Measurements from ENCODE around the gene FBXO41.

FBXO41 gene

GRCh38 chr2:73208258-73208657 is 76.0 kb downstream of the FBXO41 start:
- no peak for DNase-seq

GRCh38 chr2:73205611-73206010 is 78.7 kb downstream of the FBXO41 start:
- no peak for DNase-seq

Measured in SIG-M5 (cell line).